Activated T-helper 1 cell treated with anti-CD3 and anti-CD28 coated beads, Interleukin-12 subunit alpha, Interleukin-12 subunit beta, Interleukin-2, Interleukin-4 antibody, amounts not matched to agents 30 ng/mL and 10 ng/mL and 1 ng/mL, durations not matched to agents 14 hours and 24 hours and 36 hours (primary cell): ENCODE data around the gene PRPF19. TPM values are rescaled to one million over a fixed set of nuclear protein-coding genes. Genes with fewer than 3 reads are reported as not detected.
A peak's percentile ranks its signal among the peaks of the same experiment; 100 is the strongest.

ENCODE experiments used
- DNase-seq: peaks from one replicate; pipeline ENCODE4 v3.0.0; 2021; ENCODE audit warnings: low spot score
- H3K27ac Mint-ChIP-seq: one replicate; pipeline ENCODE4 v1.8.0; 2021; ENCODE audit warnings: mild to moderate bottlenecking, mixed read lengths
- H3K27me3 Mint-ChIP-seq: one replicate; pipeline ENCODE4 v1.8.0; 2022; ENCODE audit warnings: mild to moderate bottlenecking, moderate library complexity, mixed read lengths; ENCODE audit not compliant: insufficient read depth
- H3K36me3 Mint-ChIP-seq: one replicate; pipeline ENCODE4 v1.8.0; 2021; ENCODE audit warnings: low read depth, mixed read lengths
- H3K4me1 Mint-ChIP-seq: one replicate; pipeline ENCODE4 v1.8.0; 2021; ENCODE audit warnings: low read depth, mixed read lengths
- H3K4me3 Mint-ChIP-seq: one replicate; pipeline ENCODE4 v1.8.0; 2021; ENCODE audit warnings: mild to moderate bottlenecking, moderate library complexity, mixed read lengths
- H3K9me3 Mint-ChIP-seq: one replicate; pipeline ENCODE4 v1.8.0; 2021; ENCODE audit warnings: mixed read lengths
- intact Hi-C: fragments of 100-400 bp; cut with micrococcal nuclease; formaldehyde crosslinking; loops from one replicate; pipeline ENCODE4 v1.15.1; 2024
- total RNA-seq: library from RNA; stranded (reverse); gene quantifications from 2 replicates; pipeline ENCODE4 v1.2.3, GENCODE V29; 2022

Gene PRPF19
- total RNA-seq, 1 donor from 2014 or later, result 222 TPM

GRCh38 chr11:60858731-60859464 lies 47.5 kb downstream of the PRPF19 start:
- no peak for DNase-seq
- Mint-ChIP-seq H3K27me3 (peaks cover 3% of the 10 kb centered on the region), H3K27ac (peak overlapping the region; percentile 10), H3K4me3 (no peak overlapping the region), H3K36me3 (no peaks in the 10 kb centered on the region), H3K4me1 (peaks cover 13% of the 10 kb centered on the region), H3K9me3 (no peaks in the 10 kb centered on the region)
- intact Hi-C loops, result no loop called here

GRCh38 chr11:60858236-60858635 lies 48.1 kb downstream of the PRPF19 start:
- H3K36me3 Mint-ChIP-seq, result no peaks in the 10 kb centered on the region
- H3K9me3 Mint-ChIP-seq, result no peaks in the 10 kb centered on the region
- peaks cover 13% of the 10 kb centered on the region for H3K4me1 Mint-ChIP-seq
- H3K4me3 Mint-ChIP-seq, result no peak overlapping the region
- DNase-seq, result no peak
- intact Hi-C loops, result no loop called here
- no peaks in the 10 kb centered on the region for H3K27me3 Mint-ChIP-seq
- peak overlapping the region; percentile 40 for H3K27ac Mint-ChIP-seq

GRCh38 chr11:60857378-60858232 lies 48.8 kb downstream of the PRPF19 start:
- Mint-ChIP-seq H3K27ac (no peak overlapping the region), H3K9me3 (no peaks in the 10 kb centered on the region), H3K4me1 (peaks cover 13% of the 10 kb centered on the region)

GRCh38 chr11:60855726-60856633 lies 50.4 kb downstream of the PRPF19 start, which contains the start of gene PTGDR2:
TSS of gene PTGDR2 (minus strand) at chr11:60855950. CDS start at chr11:60853722, 2,228 bp downstream.
- Mint-ChIP-seq H3K4me3 (no peak within 1 kb of the TSS), H3K4me1 (peaks cover 13% of the 10 kb centered on the region), H3K27me3 (no peaks in the 10 kb centered on the region), H3K36me3 (peaks cover 8% of the 10 kb centered on the region), H3K27ac (no peak within 1 kb of the TSS), H3K9me3 (no peaks in the 10 kb centered on the region)
- no peak for DNase-seq
- intact Hi-C loops, result no loop called here

More at GRCh38 chr11:60857378-60858232, 48.8 kb downstream of the PRPF19 start:
- Mint-ChIP-seq H3K4me3 (no peak overlapping the region), H3K27me3 (no peaks in the 10 kb centered on the region), H3K36me3 (no peaks in the 10 kb centered on the region)
- intact Hi-C loops, result no loop called here
- no peak for DNase-seq

- Mint-ChIP-seq H3K27ac (no peak overlapping the region), H3K36me3 (peaks cover 13% of the 10 kb centered on the region), H3K4me3 (no peak overlapping the region), H3K27me3 (no peaks in the 10 kb centered on the region), H3K9me3 (no peaks in the 10 kb centered on the region), H3K4me1 (peaks cover 13% of the 10 kb centered on the region)
- intact Hi-C loops, result no loop called here
- no peak for DNase-seq
These were observed 51.3 kb downstream of the PRPF19 start for GRCh38 chr11:60854847-60855725.

GRCh38 chr11:60854140-60854846 lies 52.1 kb downstream of the PRPF19 start:
- H3K36me3 Mint-ChIP-seq, result peaks cover 16% of the 10 kb centered on the region
- H3K4me3 Mint-ChIP-seq, result no peak overlapping the region
- intact Hi-C loops, result no loop called here
- no peaks in the 10 kb centered on the region for H3K9me3 Mint-ChIP-seq
- no peak for DNase-seq
- H3K4me1 Mint-ChIP-seq, result peaks cover 13% of the 10 kb centered on the region
- H3K27ac Mint-ChIP-seq, result no peak overlapping the region
- H3K27me3 Mint-ChIP-seq, result no peaks in the 10 kb centered on the region

- Mint-ChIP-seq H3K9me3 (no peaks in the 10 kb centered on the region), H3K27ac (no peak overlapping the region), H3K27me3 (no peaks in the 10 kb centered on the region), H3K4me1 (peaks cover 4% of the 10 kb centered on the region), H3K4me3 (no peak overlapping the region), H3K36me3 (peaks cover 20% of the 10 kb centered on the region)
- intact Hi-C loops, result no loop called here
- DNase-seq, result no peak
These were observed 53.1 kb downstream of the PRPF19 start for GRCh38 chr11:60852982-60853950.

GRCh38 chr11:60852117-60852981 lies 54.0 kb downstream of the PRPF19 start:
- Mint-ChIP-seq H3K27ac (no peak overlapping the region), H3K4me3 (no peak overlapping the region), H3K27me3 (no peaks in the 10 kb centered on the region), H3K4me1 (no peaks in the 10 kb centered on the region), H3K9me3 (no peaks in the 10 kb centered on the region), H3K36me3 (peaks cover 20% of the 10 kb centered on the region)
- intact Hi-C loops, result no loop called here
- no peak for DNase-seq

GRCh38 chr11:60851327-60852104 lies 54.9 kb downstream of the PRPF19 start:
- intact Hi-C loops, result no loop called here
- no peak for DNase-seq
- Mint-ChIP-seq H3K4me3 (no peak overlapping the region), H3K36me3 (peaks cover 20% of the 10 kb centered on the region), H3K9me3 (no peaks in the 10 kb centered on the region), H3K4me1 (no peaks in the 10 kb centered on the region), H3K27me3 (no peaks in the 10 kb centered on the region), H3K27ac (no peak overlapping the region)
